HG02884 (cell line): ENCODE results near the gene TSC2.
"Not testable (repeated sequence)": the region's sequence is repeated elsewhere in the genome, so short reads cannot be mapped to it uniquely, and the experiment has no call there.

ENCODE experiments used
- ATAC-seq: cut with Tn5 transposase; IDR thresholded peaks from one replicate; pipeline ENCODE4 v1.9.1; 2021; ENCODE audit warnings: mild to moderate bottlenecking, moderate library complexity; ENCODE audit not compliant: unreplicated experiment

Gene TSC2

GRCh38 chr16:2084895-2085625 lies 37.3 kb downstream of the TSC2 start:
- ATAC-seq, result no peak

- no peak for ATAC-seq
Observed at GRCh38 chr16:2085669-2086068, 37.9 kb downstream of the TSC2 start.

GRCh38 chr16:2086106-2086742 lies 38.4 kb downstream of the TSC2 start:
- no peak for ATAC-seq

- ATAC-seq, result no peak
Observed at GRCh38 chr16:2086812-2087747, 39.3 kb downstream of the TSC2 start.

- ATAC-seq, result no peak
Observed at GRCh38 chr16:2087748-2088631, 40.2 kb downstream of the TSC2 start.

- ATAC-seq, result no peak
Observed at GRCh38 chr16:2088759-2089358, 41.1 kb downstream of the TSC2 start.

- no peak for ATAC-seq
Observed at GRCh38 chr16:2089706-2090480, 42.1 kb downstream of the TSC2 start.

- ATAC-seq, result no peak
Observed at GRCh38 chr16:2090481-2090776, 42.6 kb downstream of the TSC2 start.

- no peak for ATAC-seq
Observed at GRCh38 chr16:2090777-2091546, 43.2 kb downstream of the TSC2 start.

GRCh38 chr16:2091547-2092255 lies 43.9 kb downstream of the TSC2 start:
- ATAC-seq, result no peak

- no peak for ATAC-seq
Observed at GRCh38 chr16:2092256-2092620, 44.5 kb downstream of the TSC2 start.

- no peak for ATAC-seq
Observed at GRCh38 chr16:2092866-2093265, 45.1 kb downstream of the TSC2 start.

- no peak for ATAC-seq
Observed at GRCh38 chr16:2093793-2094192, 46.0 kb downstream of the TSC2 start.

- ATAC-seq, result no peak
Observed at GRCh38 chr16:2095315-2095853, 47.6 kb downstream of the TSC2 start.

GRCh38 chr16:2095918-2096582 lies 48.3 kb downstream of the TSC2 start:
- no peak for ATAC-seq

- ATAC-seq, result no peak
Observed at GRCh38 chr16:2096853-2097595, 49.2 kb downstream of the TSC2 start.

GRCh38 chr16:2097689-2098088 lies 49.9 kb downstream of the TSC2 start:
- ATAC-seq, result not testable (repeated sequence)
